H9 (cell line): Measurements from ENCODE around the gene PARP16. TPM values are rescaled to one million over a fixed set of nuclear protein-coding genes. Genes with fewer than 3 reads are reported as not detected.
A peak's percentile ranks its signal among the peaks of the same experiment; 100 is the strongest.

ENCODE experiments used
- DNase-seq: peaks from one replicate; pipeline ENCODE4 v3.0.0-alpha.2; 2017
- H2AFZ ChIP-seq: one replicate; pipeline ENCODE4 v1.6.1; 2013; ENCODE audit warnings: mild to moderate bottlenecking, low read length, control low read depth, moderate library complexity
- H2AK5ac ChIP-seq: 2 replicates; pipeline ENCODE4 v1.6.1; 2013; ENCODE audit warnings: low read length, control low read depth, mixed read lengths; ENCODE audit not compliant: insufficient read length
- H2BK120ac ChIP-seq: one replicate; pipeline ENCODE4 v1.6.1; 2013; ENCODE audit warnings: low read depth, mild to moderate bottlenecking, low read length, control low read depth, inconsistent platforms; ENCODE audit not compliant: poor library complexity, severe bottlenecking
- H2BK12ac ChIP-seq: 2 replicates; pipeline ENCODE4 v1.6.1; 2013; ENCODE audit warnings: low read length, control low read depth, mixed read lengths, low read depth; ENCODE audit not compliant: insufficient read length
- H2BK15ac ChIP-seq: 2 replicates; pipeline ENCODE4 v1.6.1; 2013; ENCODE audit warnings: low read depth, low read length, control low read depth
- H2BK20ac ChIP-seq: one replicate; pipeline ENCODE4 v1.6.1; 2013; ENCODE audit warnings: low read depth, mild to moderate bottlenecking, low read length, control low read depth, inconsistent platforms; ENCODE audit not compliant: poor library complexity, severe bottlenecking
- H2BK5ac ChIP-seq: 2 replicates; pipeline ENCODE4 v1.6.1; 2013; ENCODE audit warnings: low read length, control low read depth, mixed read lengths; ENCODE audit not compliant: insufficient read length
- H3K14ac ChIP-seq: 2 replicates; pipeline ENCODE4 v1.6.1; 2013; ENCODE audit warnings: low read length, control low read depth; ENCODE audit not compliant: insufficient read depth
- H3K18ac ChIP-seq: 2 replicates; pipeline ENCODE4 v1.6.1; 2013; ENCODE audit warnings: low read depth, mild to moderate bottlenecking, mixed read lengths, low read length, control low read depth; ENCODE audit not compliant: insufficient read length
- H3K23ac ChIP-seq: 2 replicates; pipeline ENCODE4 v1.6.1; 2013; ENCODE audit warnings: low read length, control low read depth, mixed read lengths, low read depth; ENCODE audit not compliant: insufficient read length
- H3K23me2 ChIP-seq: 2 replicates; pipeline ENCODE4 v1.6.1; 2013; ENCODE audit warnings: low read depth, mild to moderate bottlenecking, mixed read lengths, low read length, control low read depth; ENCODE audit not compliant: insufficient read length, poor library complexity, severe bottlenecking
- H3K27ac ChIP-seq: 2 replicates; pipeline ENCODE4 v1.5.1; 2013; ENCODE audit warnings: low read length, control low read depth, mixed read lengths, low read depth; ENCODE audit not compliant: insufficient read length
- H3K27me3 ChIP-seq: 2 replicates; pipeline ENCODE4 v1.6.1; 2013; ENCODE audit warnings: low read length, control low read depth, inconsistent platforms; ENCODE audit not compliant: insufficient read depth
- H3K4ac ChIP-seq: 2 replicates; pipeline ENCODE4 v1.6.1; 2013; ENCODE audit warnings: low read depth, mild to moderate bottlenecking, control low read depth, inconsistent platforms, low read length, moderate library complexity
- H3K4me1 ChIP-seq: 2 replicates; pipeline ENCODE4 v1.6.1; 2013; ENCODE audit warnings: low read length, control low read depth, inconsistent platforms; ENCODE audit not compliant: insufficient read depth
- H3K4me2 ChIP-seq: 2 replicates; pipeline ENCODE4 v1.6.1; 2013; ENCODE audit warnings: low read length, control low read depth, mixed read lengths; ENCODE audit not compliant: insufficient read length, insufficient read depth
- H3K56ac ChIP-seq: 2 replicates; pipeline ENCODE4 v1.6.1; 2013; ENCODE audit warnings: low read depth, mild to moderate bottlenecking, mixed read lengths, low read length, control low read depth; ENCODE audit not compliant: insufficient read length
- H3K79me1 ChIP-seq: 2 replicates; pipeline ENCODE4 v1.6.1; 2013; ENCODE audit warnings: low read depth, mild to moderate bottlenecking, moderate library complexity, low read length, control low read depth, inconsistent platforms; ENCODE audit not compliant: insufficient read depth, poor library complexity, severe bottlenecking
- H3K79me2 ChIP-seq: 2 replicates; pipeline ENCODE4 v1.6.1; 2013; ENCODE audit warnings: low read length, control low read depth, inconsistent platforms; ENCODE audit not compliant: insufficient read depth
- H3K9ac ChIP-seq: 2 replicates; pipeline ENCODE4 v1.6.1; 2013; ENCODE audit warnings: low read length, control low read depth, mixed read lengths; ENCODE audit not compliant: insufficient read length; ENCODE audit errors: extremely low read depth
- H3K9me3 ChIP-seq: one replicate; pipeline ENCODE4 v1.6.1; 2013; ENCODE audit warnings: low read depth, low read length, inconsistent platforms; ENCODE audit not compliant: control insufficient read depth
- H3T11ph ChIP-seq: one replicate; pipeline ENCODE4 v1.6.1; 2013; ENCODE audit warnings: mild to moderate bottlenecking, low read length, control low read depth, inconsistent platforms
- H4K20me1 ChIP-seq: one replicate; pipeline ENCODE4 v1.6.1; 2013; ENCODE audit not compliant: control insufficient read depth, insufficient read length, insufficient read depth
- H4K5ac ChIP-seq: 2 replicates; pipeline ENCODE4 v1.6.1; 2013; ENCODE audit warnings: low read depth, mild to moderate bottlenecking, mixed read lengths, low read length, control low read depth; ENCODE audit not compliant: insufficient read length
- H4K8ac ChIP-seq: replicated peaks from 2 replicates; pipeline ENCODE4 v1.6.1; 2013; ENCODE audit warnings: low read length, control low read depth, mixed read lengths, low read depth; ENCODE audit not compliant: insufficient read length
- H4K91ac ChIP-seq: 2 replicates; pipeline ENCODE4 v1.6.1; 2013; ENCODE audit warnings: low read depth, mild to moderate bottlenecking, moderate library complexity, mixed read lengths, low read length, control low read depth; ENCODE audit not compliant: insufficient read length
- H3K27ac Mint-ChIP-seq, 3 experiments: 2 replicates in 2 of 3; 3 replicates in 1 of 3; pipeline ENCODE4 v1.8.0; 2020 to 2021; ENCODE audit warnings: mixed read lengths in 3 of 3, mild to moderate bottlenecking in 1 of 3, moderate library complexity in 1 of 3
- H3K27me3 Mint-ChIP-seq: 2 replicates; pipeline ENCODE4 v1.8.0; 2021; ENCODE audit warnings: low read depth, mild to moderate bottlenecking, moderate library complexity, mixed read lengths
- H3K36me3 Mint-ChIP-seq, 3 experiments: 2 replicates in 2 of 3; 3 replicates in 1 of 3; pipeline ENCODE4 v1.8.0; 2020 to 2021; ENCODE audit warnings: low read depth in 3 of 3, mixed read lengths in 3 of 3; ENCODE audit not compliant: insufficient read depth in 1 of 3
- H3K4me1 Mint-ChIP-seq, 2 experiments: 2 replicates each; pipeline ENCODE4 v1.8.0; 2020; ENCODE audit warnings: mixed read lengths in 2 of 2
- H3K4me3 Mint-ChIP-seq, 2 experiments: 2 replicates in 1 of 2; 3 replicates in 1 of 2; pipeline ENCODE4 v1.8.0; 2020 to 2021; ENCODE audit warnings: mild to moderate bottlenecking in 2 of 2, mixed read lengths in 2 of 2, moderate library complexity in 1 of 2
- H3K9me3 Mint-ChIP-seq, 2 experiments: 2 replicates in 1 of 2; 3 replicates in 1 of 2; pipeline ENCODE4 v1.8.0; 2020; ENCODE audit warnings: mild to moderate bottlenecking in 2 of 2, mixed read lengths in 2 of 2, moderate library complexity in 1 of 2
- WGBS: extraction: QIAGEN DNeasy Blood & Tissue Kit; methylation state at CpG from one replicate; pipeline ENCODE4 v1.1.7; 2013; ENCODE audit warnings: missing lambda C conversion rate, low lambda C conversion rate, mixed read lengths; ENCODE audit not compliant: insufficient read length; ENCODE audit errors: extremely low coverage; 5-methylcytosine and 5-hydroxymethylcytosine counted together
- total RNA-seq: library from RNA; stranded (reverse); gene quantifications from 2 replicates; pipeline ENCODE4 v1.2.1, GENCODE V29; 2021
- TF ChIP-seq, protein P1 (sequence below): fragments of 200-600 bp; sonication (generic); conservative IDR thresholded peaks from 3 replicates; pipeline ENCODE4 v1.8.0; 2021; ENCODE audit warnings: antibody characterized with exemption, mild to moderate bottlenecking

Gene PARP16
- total RNA-seq, 1 experiment from 2014 or later: 3.9 TPM

DNA sequence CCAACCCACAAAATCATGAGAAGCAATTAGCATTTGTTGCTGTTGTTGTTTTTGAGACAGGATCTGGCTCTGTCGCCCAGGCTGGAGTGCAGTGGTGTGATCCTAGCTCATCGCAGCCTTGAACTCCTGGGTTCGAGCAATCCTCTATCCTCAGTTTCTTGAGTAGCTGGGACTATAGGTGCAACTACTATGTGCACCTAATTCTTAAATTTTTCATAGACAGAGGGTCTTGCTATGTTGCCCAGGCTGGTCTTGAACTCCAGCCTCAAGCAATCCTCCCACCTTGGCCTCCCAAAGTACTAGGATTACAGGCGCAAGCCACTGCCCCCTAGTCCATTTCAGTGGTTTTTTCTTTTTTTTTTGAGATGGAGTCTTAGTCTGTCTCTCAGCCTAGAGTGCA lies 18.3 kb downstream of the PARP16 start:
- Histone ChIP-seq H2BK12ac (no peak overlapping the region), H3K23me2 (no peaks in the 10 kb centered on the region), H4K8ac (no peak overlapping the region), H3K79me2 (no peaks in the 10 kb centered on the region), H3K79me1 (no peaks in the 10 kb centered on the region), H3K23ac (no peak overlapping the region), H2AFZ (no peak overlapping the region), H4K20me1 (no peaks in the 10 kb centered on the region), H3K56ac (no peak overlapping the region), H3K4me1 (no peaks in the 10 kb centered on the region; the same call in 1 of the 2 replicates), H3K27me3 (no peaks in the 10 kb centered on the region), H3K4me2 (no peak overlapping the region), H3K18ac (peak overlapping the region; percentile 17), H3K4ac (no peak overlapping the region), H2BK5ac (no peak overlapping the region), H3K14ac (no peak overlapping the region), H2AK5ac (no peak overlapping the region), H2BK15ac (no peak overlapping the region), H2BK20ac (no peak overlapping the region), H3K27ac (no peak overlapping the region), H3K9ac (no peak overlapping the region), H2BK120ac (no peak overlapping the region), H4K91ac (no peak overlapping the region), H3K9me3 (no peaks in the 10 kb centered on the region), H3T11ph (no peak overlapping the region), H4K5ac (no peak overlapping the region)
- Mint-ChIP-seq H3K27me3 (no peaks in the 10 kb centered on the region), H3K4me1 (peaks cover 25 to 27% of the 10 kb centered on the region in 2 experiments), H3K9me3 (no peaks in the 10 kb centered on the region), H3K4me3 (no peak overlapping the region), H3K27ac (no peak overlapping the region), H3K36me3 (peaks cover 0 to 9% (median 2%) of the 10 kb centered on the region in 3 experiments; a peak in 3 of 7 replicates)
- TF ChIP-seq, protein P1, sequence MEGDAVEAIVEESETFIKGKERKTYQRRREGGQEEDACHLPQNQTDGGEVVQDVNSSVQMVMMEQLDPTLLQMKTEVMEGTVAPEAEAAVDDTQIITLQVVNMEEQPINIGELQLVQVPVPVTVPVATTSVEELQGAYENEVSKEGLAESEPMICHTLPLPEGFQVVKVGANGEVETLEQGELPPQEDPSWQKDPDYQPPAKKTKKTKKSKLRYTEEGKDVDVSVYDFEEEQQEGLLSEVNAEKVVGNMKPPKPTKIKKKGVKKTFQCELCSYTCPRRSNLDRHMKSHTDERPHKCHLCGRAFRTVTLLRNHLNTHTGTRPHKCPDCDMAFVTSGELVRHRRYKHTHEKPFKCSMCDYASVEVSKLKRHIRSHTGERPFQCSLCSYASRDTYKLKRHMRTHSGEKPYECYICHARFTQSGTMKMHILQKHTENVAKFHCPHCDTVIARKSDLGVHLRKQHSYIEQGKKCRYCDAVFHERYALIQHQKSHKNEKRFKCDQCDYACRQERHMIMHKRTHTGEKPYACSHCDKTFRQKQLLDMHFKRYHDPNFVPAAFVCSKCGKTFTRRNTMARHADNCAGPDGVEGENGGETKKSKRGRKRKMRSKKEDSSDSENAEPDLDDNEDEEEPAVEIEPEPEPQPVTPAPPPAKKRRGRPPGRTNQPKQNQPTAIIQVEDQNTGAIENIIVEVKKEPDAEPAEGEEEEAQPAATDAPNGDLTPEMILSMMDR: no peak
- no CpG with 5 or more reads among the region's 4 CpGs for WGBS
- no peak for DNase-seq
